CD4-positive, alpha-beta T cell treated with Interleukin-4 for 1 hour (primary cell): ENCODE measurements around the gene IGFBPL1.
"Not testable (repeated sequence)": the region's sequence is repeated elsewhere in the genome, so short reads cannot be mapped to it uniquely, and the experiment has no call there.

ENCODE experiments used
- DNase-seq, 2 donors: peaks; one replicate each; pipeline ENCODE4 v3.0.0-alpha.2; 2020 to 2022

The IGFBPL1 gene

GRCh38 chr9:38394416-38394815, 29.8 kb downstream of the IGFBPL1 start:
- no peak for DNase-seq

- DNase-seq = no peak
Observed at GRCh38 chr9:38393128-38393796, 31.0 kb downstream of the IGFBPL1 start.

GRCh38 chr9:38392235-38393127, 31.8 kb downstream of the IGFBPL1 start, which contains the start of gene ALDH1B1:
Gene ALDH1B1 (plus strand): TSS chr9:38392702. CDS start chr9:38395749, 3,047 bp downstream.
- DNase-seq = peak; percentile 57 to 67

- DNase-seq = no peak
Observed at GRCh38 chr9:38391278-38392118, 32.8 kb downstream of the IGFBPL1 start.

- DNase-seq = no peak
Observed at GRCh38 chr9:38390851-38391250, 33.4 kb downstream of the IGFBPL1 start.

GRCh38 chr9:38390442-38390841, 33.8 kb downstream of the IGFBPL1 start:
- no peak for DNase-seq

- DNase-seq = no peak
Observed at GRCh38 chr9:38389313-38389712, 34.9 kb downstream of the IGFBPL1 start.

- DNase-seq = no peak
Observed at GRCh38 chr9:38388283-38389223, 35.7 kb downstream of the IGFBPL1 start.

- no peak for DNase-seq
Observed at GRCh38 chr9:38387751-38388150, 36.5 kb downstream of the IGFBPL1 start.

- DNase-seq = peak in 1 of 2 donors; percentile 1
Observed at GRCh38 chr9:38387066-38387465, 37.2 kb downstream of the IGFBPL1 start.

- DNase-seq = peak in 1 of 2 donors; percentile 4
Observed at GRCh38 chr9:38386319-38386895, 37.8 kb downstream of the IGFBPL1 start.

GRCh38 chr9:38385896-38386295, 38.4 kb downstream of the IGFBPL1 start:
- DNase-seq = no peak

GRCh38 chr9:38384990-38385848, 39.0 kb downstream of the IGFBPL1 start:
- peak in 1 of 2 donors; percentile 3 for DNase-seq

- DNase-seq = no peak
Observed at GRCh38 chr9:38382141-38382540, 42.1 kb downstream of the IGFBPL1 start.

GRCh38 chr9:38380872-38381534, 43.3 kb downstream of the IGFBPL1 start:
- no peak for DNase-seq

GRCh38 chr9:38380230-38380871, 43.9 kb downstream of the IGFBPL1 start:
- no peak for DNase-seq

GRCh38 chr9:38377336-38378083, 46.7 kb downstream of the IGFBPL1 start:
- DNase-seq = not testable (repeated sequence)

GRCh38 chr9:38376021-38376670, 48.1 kb downstream of the IGFBPL1 start:
- DNase-seq = no peak
